GM23248 (cell line): ENCODE results near the gene WIPF1.

Experiments used
- EZH2 ChIP-seq: fragments of 200-600 bp; sonication (generic); IDR thresholded peaks from 2 replicates; pipeline ENCODE4 v1.6.1; 2018; ENCODE audit warnings: antibody characterized with exemption, mild to moderate bottlenecking; ENCODE audit not compliant: insufficient read depth, poor library complexity, severe bottlenecking
- EZH2phosphoT487 ChIP-seq: fragments of 200-600 bp; sonication (generic); IDR thresholded peaks from 2 replicates; pipeline ENCODE4 v1.6.1; 2018; ENCODE audit warnings: antibody characterized with exemption, moderate library complexity, mild to moderate bottlenecking, low read depth; ENCODE audit not compliant: insufficient read depth

DNA sequence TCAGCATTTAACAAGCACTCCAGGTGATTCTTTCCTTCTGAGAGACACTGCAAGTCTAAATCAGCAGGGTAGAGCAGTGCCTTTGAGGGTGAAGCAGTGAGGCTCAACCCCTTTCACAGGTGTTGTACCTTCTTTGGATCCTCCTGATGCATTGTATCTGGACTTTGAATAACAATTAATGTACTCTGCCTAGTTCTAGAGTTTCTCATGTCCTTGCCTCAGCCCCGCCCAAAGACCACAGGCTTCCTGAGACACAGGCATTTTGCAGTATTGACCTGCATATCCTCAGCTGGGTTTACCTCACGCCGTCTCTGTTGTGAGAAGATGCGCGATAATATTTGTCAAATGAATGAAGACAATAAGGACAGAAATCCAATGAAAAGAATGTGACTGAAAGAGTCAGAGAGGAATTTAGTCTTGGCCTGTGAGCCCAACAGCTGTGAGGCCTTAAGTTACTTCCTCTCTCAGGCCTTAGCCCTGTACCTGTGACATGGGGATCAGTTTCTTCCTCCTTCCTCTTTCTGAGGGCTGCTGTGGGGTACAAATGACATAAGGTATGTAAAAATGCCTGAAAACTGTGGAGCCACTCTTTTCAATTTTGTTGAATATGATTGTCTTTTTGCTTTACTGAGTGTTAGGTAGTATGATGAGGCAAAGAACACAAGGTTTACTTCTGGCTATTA is 43.7 kb downstream of the WIPF1 start:
- TF ChIP-seq EZH2phosphoT487: no peak
- TF ChIP-seq EZH2: no peak
